K562 (cell line): Measurements from ENCODE around the gene TCF23. TPM values are rescaled to one million over a fixed set of nuclear protein-coding genes. Genes with fewer than 3 reads are reported as not detected.

Source experiments
- ATAC-seq: fragments of 200-7000 bp; cut with Tn5 transposase; 3 replicates; pipeline ENCODE4 v1.9.1; 2020; ENCODE audit warnings: moderate library complexity
- BruUV-seq: library from RNA; stranded (reverse); fragments of 400-500 nt; replicated peaks from 2 replicates; lab custom pipeline; 2021; lab: Mats Ljungman, UMichigan
- CTCF ChIA-PET: fragments of 300-600 bp; formaldehyde crosslinking; extraction: SDS; loops from one replicate; lab custom pipeline; 2021; ENCODE audit warnings: low intra/inter-chr PET ratio; lab: Yijun Ruan, JAX
- POLR2A ChIA-PET: fragments of 300-600, 350-650 bp; sonication (Branson Sonifier 250); formaldehyde crosslinking; extraction: SDS; loops from one replicate; lab custom pipeline; 2021; ENCODE audit warnings: antibody characterized with exemption, inconsistent platforms; lab: Yijun Ruan, JAX
- DNase-seq, 4 experiments: peaks; one replicate each; pipeline versions ENCODE4 v3.0.0 to v3.0.0-alpha.2; 2011 to 2018; ENCODE audit warnings: low spot score in 3 of 4, mixed read lengths in 3 of 4; ENCODE audit errors: extremely low read depth in 1 of 4
- FAIRE-seq: peaks from 2 replicates; lab custom pipeline; 2011; peaks lifted over from hg19 to GRCh38; lab: Jason Lieb, UNC
- H2AFZ ChIP-seq: 2 replicates; pipeline ENCODE4 v1.6.0; 2011; ENCODE audit warnings: low read depth, low read length, control low read depth, inconsistent platforms
- H3K27ac ChIP-seq: fragments of 200-600 bp; 3 replicates; pipeline ENCODE4 v1.8.0; 2011; ENCODE audit warnings: low read depth, mild to moderate bottlenecking, control low read depth, inconsistent platforms, low read length, moderate library complexity, mixed read lengths; ENCODE audit errors: extremely low read depth
- H3K27me3 ChIP-seq, 2 experiments: fragments of 300-600 bp in 1 of 2; 2 replicates in 1 of 2; 3 replicates in 1 of 2; pipeline versions ENCODE4 v1.6.0 to v1.8.0; 2011; ENCODE audit warnings: inconsistent platforms in 2 of 2, low read length in 2 of 2, mild to moderate bottlenecking in 1 of 2, mixed read lengths in 1 of 2, moderate library complexity in 1 of 2; ENCODE audit not compliant: control insufficient read depth in 2 of 2, insufficient read depth in 2 of 2
- H3K36me3 ChIP-seq: fragments of 300-600 bp; 3 replicates; pipeline ENCODE4 v1.8.0; 2011; ENCODE audit warnings: mild to moderate bottlenecking, low read length, inconsistent platforms; ENCODE audit not compliant: control insufficient read depth, insufficient read depth
- H3K4me1 ChIP-seq, 2 experiments: fragments of 200-600 bp in 1 of 2; replicated peaks in 1 of 2; 2 replicates in 1 of 2; 3 replicates in 1 of 2; pipeline versions ENCODE4 v1.5.1 to v1.8.0; 2011; ENCODE audit warnings: inconsistent platforms in 2 of 2, low read length in 2 of 2, mild to moderate bottlenecking in 1 of 2, mixed read lengths in 1 of 2, moderate library complexity in 1 of 2; ENCODE audit not compliant: control insufficient read depth in 2 of 2, insufficient read depth in 2 of 2
- H3K4me2 ChIP-seq: 2 replicates; pipeline ENCODE4 v1.6.1; 2011; ENCODE audit warnings: low read length, control low read depth, inconsistent platforms, mixed read lengths; ENCODE audit not compliant: insufficient read depth
- H3K4me3 ChIP-seq: fragments of 200-600 bp; sonication (generic), shearing (Covaris generic); 2 replicates; pipeline ENCODE4 v1.5.1; 2016; ENCODE audit warnings: control low read depth, inconsistent platforms
- H3K79me2 ChIP-seq: fragments of 200-600 bp; 3 replicates; pipeline ENCODE4 v1.8.0; 2011; ENCODE audit warnings: low read length, inconsistent platforms; ENCODE audit not compliant: control insufficient read depth, insufficient read depth
- H3K9ac ChIP-seq, 2 experiments: 2 replicates each; pipeline versions ENCODE4 v1.6.0 to v1.6.1; 2011; ENCODE audit warnings: low read depth in 2 of 2, low read length in 2 of 2, control low read depth in 1 of 2, inconsistent platforms in 1 of 2, mild to moderate bottlenecking in 1 of 2, mixed read lengths in 1 of 2; ENCODE audit not compliant: insufficient read depth in 1 of 2
- H3K9me1 ChIP-seq: one replicate; pipeline ENCODE4 v1.6.0; 2011; ENCODE audit warnings: inconsistent platforms, mild to moderate bottlenecking, low read length, moderate library complexity; ENCODE audit not compliant: control insufficient read depth, insufficient read depth
- H3K9me3 ChIP-seq: replicated peaks from 2 replicates; pipeline ENCODE4 v1.5.1; 2011; ENCODE audit warnings: low read depth, low read length, inconsistent platforms; ENCODE audit not compliant: control insufficient read depth, insufficient read depth
- H4K20me1 ChIP-seq: replicated peaks from 2 replicates; pipeline ENCODE4 v1.6.1; 2011; ENCODE audit warnings: low read length, inconsistent platforms, mixed read lengths; ENCODE audit not compliant: control insufficient read depth, insufficient read depth
- CREB1 ChIP-seq, 2 experiments: sonication (generic) in 1 of 2; formaldehyde crosslinking in 1 of 2; IDR thresholded peaks; 2 replicates each; pipeline versions ENCODE4 v1.6.1 to v1.8.0; 2012 to 2022; ENCODE audit warnings: inconsistent platforms in 1 of 2, mild to moderate bottlenecking in 1 of 2, missing genetic modification reagents in 1 of 2, moderate library complexity in 1 of 2
- ERF ChIP-seq: fragments of 450-650 bp; formaldehyde crosslinking; IDR thresholded peaks from 2 replicates; pipeline ENCODE4 v1.4.0; 2020; ENCODE audit warnings: mild to moderate bottlenecking, mixed read lengths
- GABPB1 ChIP-seq: sonication (generic); formaldehyde crosslinking; IDR thresholded peaks from 2 replicates; pipeline ENCODE4 v1.8.0; 2022; ENCODE audit warnings: mild to moderate bottlenecking, missing genetic modification reagents
- ILK ChIP-seq: fragments of 450-650 bp; IDR thresholded peaks from 2 replicates; pipeline ENCODE4 v1.6.1; 2016; ENCODE audit warnings: missing genetic modification characterization, low read depth, mild to moderate bottlenecking, missing compliant biosample characterization, moderate library complexity, borderline replicate concordance
- KDM5B ChIP-seq: fragments of 200-600 bp; sonication (generic); IDR thresholded peaks from 2 replicates; pipeline ENCODE4 v1.6.1; 2012; ENCODE audit warnings: low read depth, mild to moderate bottlenecking, moderate library complexity, low read length, control low read depth, inconsistent platforms; ENCODE audit not compliant: insufficient replicate concordance
- KLF16 ChIP-seq: IDR thresholded peaks from 2 replicates; pipeline ENCODE4 v1.6.1; 2016; ENCODE audit warnings: antibody characterized with exemption
- MCM5 ChIP-seq: fragments of 450-650 bp; IDR thresholded peaks from 2 replicates; pipeline ENCODE4 v1.6.1; 2016; ENCODE audit warnings: low read depth
- MEIS2 ChIP-seq: fragments of 450-650 bp; IDR thresholded peaks from 2 replicates; pipeline ENCODE4 v1.6.1; 2014; ENCODE audit warnings: mild to moderate bottlenecking; ENCODE audit not compliant: partially characterized antibody
- NFYB ChIP-seq: IDR thresholded peaks from 2 replicates; pipeline ENCODE4 v1.6.1; 2011; ENCODE audit warnings: mild to moderate bottlenecking, moderate library complexity; ENCODE audit not compliant: insufficient read length; ENCODE audit errors: extremely low read depth
- SOX6 ChIP-seq: fragments of 450-650 bp; IDR thresholded peaks from 2 replicates; pipeline ENCODE4 v1.6.1; 2014; ENCODE audit warnings: mild to moderate bottlenecking
- ZNF197 ChIP-seq: fragments of 200-800 bp; sonication (Bioruptor generic); IDR thresholded peaks from 2 replicates; pipeline ENCODE4 v1.6.1; 2016; ENCODE audit warnings: low read depth, missing genetic modification characterization, missing compliant biosample characterization
- ZNF253 ChIP-seq: fragments of 250-450 bp; sonication (Bioruptor Pico); conservative IDR thresholded peaks from 2 replicates; pipeline ENCODE4 v1.6.1; 2021; ENCODE audit warnings: mild to moderate bottlenecking
- ZNF77 ChIP-seq: fragments of 250-450 bp; sonication (Bioruptor Pico); IDR thresholded peaks from 2 replicates; pipeline ENCODE4 v1.5.0; 2020
- WGBS: fragments of 100-300 bp; shearing (Covaris generic); methylation state at CpG from one replicate; pipeline ENCODE4 v1.1.6; 2016; ENCODE audit warnings: low coverage, mixed read lengths; ENCODE audit not compliant: insufficient coverage; ENCODE audit errors: missing lambda C conversion rate; 5-methylcytosine and 5-hydroxymethylcytosine counted together
- in situ Hi-C: fragments of 300-500 bp; cut with MboI; formaldehyde crosslinking; loops from 4 replicates; pipeline ENCODE4 v1.15.0; 2018; ENCODE audit warnings: inconsistent platforms, mixed read lengths
- intact Hi-C: fragments of 100-400 bp; cut with micrococcal nuclease; formaldehyde crosslinking; loops from 2 replicates; pipeline ENCODE4 v1.14.2; 2022
- polyA plus RNA-seq, 8 experiments: library from polyadenylated mRNA; depleted of rRNA in 4 of 8; stranded (reverse) in 5 of 8; unstranded in 3 of 8; fragments of >200 nt; fragmentation: Nextera tagmentation in 2 of 8; fragmentation: Illumina TruSeq in 1 of 8; extraction: Ambion mirVana in 2 of 8; extraction: Trizol in 1 of 8; gene quantifications; 2 replicates each; pipeline versions ENCODE4 v1.2.1 to v1.2.3, GENCODE V29; 2011 to 2014; ENCODE audit warnings: inconsistent platforms in 1 of 8, missing spikeins in 1 of 8
- total RNA-seq, 7 experiments: library from RNA; depleted of rRNA in 6 of 7; stranded (reverse); fragments of >200 nt in 6 of 7; fragmentation: Illumina TruSeq in 2 of 7; extraction: Trizol in 2 of 7; gene quantifications; 2 replicates each; pipeline versions ENCODE4 v1.2.1 to v1.2.3, GENCODE V29; 2011 to 2021; ENCODE audit warnings: low replicate concordance in 1 of 7
- TF ChIP-seq, protein P1 (sequence below), 2 experiments: IDR thresholded peaks in 1 of 2; conservative IDR thresholded peaks in 1 of 2; 2 replicates each; pipeline ENCODE4 v1.6.1; 2016; ENCODE audit warnings: low read depth in 2 of 2, mild to moderate bottlenecking in 1 of 2, missing compliant biosample characterization in 1 of 2, missing genetic modification characterization in 1 of 2, moderate library complexity in 1 of 2
- TF ChIP-seq, protein P2 (sequence below): sonication (generic); formaldehyde crosslinking; IDR thresholded peaks from 2 replicates; pipeline ENCODE4 v1.8.0; 2022; ENCODE audit warnings: mild to moderate bottlenecking, missing genetic modification reagents

The TCF23 gene
- total and polyA plus RNA-seq, 9 of the 15 experiments (the other 6 are each of a cell fraction or from before 2014, with no cell fraction given) = 0.07 TPM; not detected in 8

DNA sequence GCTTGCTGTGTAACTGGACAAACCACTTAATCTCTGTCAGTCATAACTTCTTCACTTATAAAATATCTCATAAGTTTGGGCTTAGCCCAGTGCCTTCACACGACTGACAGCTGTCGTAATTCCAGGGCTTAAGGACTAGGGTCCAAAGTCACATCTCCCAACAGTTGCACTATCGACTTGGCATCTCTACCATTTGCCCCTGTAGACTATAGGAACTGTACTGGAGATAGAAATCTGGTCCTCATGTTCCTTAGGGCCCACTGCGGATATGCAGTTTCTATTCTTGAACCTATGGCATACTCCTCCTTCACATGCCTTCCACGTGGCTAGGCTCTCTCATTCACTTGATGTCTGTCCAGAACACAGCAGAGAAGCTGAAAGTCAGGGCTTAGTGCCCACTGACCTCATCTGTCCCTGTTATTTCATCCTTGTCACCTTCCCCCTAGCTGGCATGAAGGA, 22.5 kb upstream of the TCF23 start:
- ChIA-PET CTCF (no interaction called here), POLR2A (interaction anchor here (0.7 to 4.1 kb wide), 3 partner anchors 14 to 151 kb away, joined by 3 to 17 read pairs (median 4); no protein-coding TSS in a partner anchor)
- DNase-seq (no peak), FAIRE-seq (no peak), ATAC-seq (no peak)
- 21% methylated on average over 5 of the region's 5 CpGs for WGBS
- H3K79me2 ChIP-seq = no peaks in the 10 kb centered on the region
- no peaks in the 10 kb centered on the region; the same call in 1 of the 2 replicates for H4K20me1 ChIP-seq
- H3K36me3 ChIP-seq = peaks cover 20% of the 10 kb centered on the region; the same call in 2 of the 3 replicates
- no peak overlapping the region for H3K27ac ChIP-seq
- H3K9ac ChIP-seq = no peak overlapping the region; a peak in 1 of 4 replicates
- peaks cover 2% of the 10 kb centered on the region for H3K9me1 ChIP-seq
- H3K9me3 ChIP-seq = no peaks in the 10 kb centered on the region
- H3K4me2 ChIP-seq = no peak overlapping the region
- H3K4me1 ChIP-seq = peaks cover 10 to 16% of the 10 kb centered on the region in 2 experiments; a peak in 4 of 5 replicates
- in situ Hi-C loops (no loop called here), intact Hi-C loops (no loop called here)
- H2AFZ ChIP-seq = no peak overlapping the region
- H3K4me3 ChIP-seq = no peak overlapping the region
- BruUV-seq = no TSS peak
- peaks cover 2 to 7% of the 10 kb centered on the region in 2 experiments; a peak in 3 of 5 replicates for H3K27me3 ChIP-seq
- TF ChIP-seq ZNF77 (CRISPR knock-in tag) (no peak), CREB1 (IDR thresholded peaks at IDR 0.05) (no peak), CREB1 (CRISPR knock-in tag; IDR thresholded peaks at IDR 0.05) (no peak), SOX6 (no peak), MEIS2 (peak; percentile 29), ILK (no peak), ERF (CRISPR knock-in tag) (no peak), ZNF197 (no peak), KLF16 (no peak), KDM5B (peak; percentile 26), NFYB (no peak), MCM5 (no peak), ZNF253 (CRISPR knock-in tag) (no peak), GABPB1 (CRISPR knock-in tag) (no peak)
- TF ChIP-seq, protein P1, sequence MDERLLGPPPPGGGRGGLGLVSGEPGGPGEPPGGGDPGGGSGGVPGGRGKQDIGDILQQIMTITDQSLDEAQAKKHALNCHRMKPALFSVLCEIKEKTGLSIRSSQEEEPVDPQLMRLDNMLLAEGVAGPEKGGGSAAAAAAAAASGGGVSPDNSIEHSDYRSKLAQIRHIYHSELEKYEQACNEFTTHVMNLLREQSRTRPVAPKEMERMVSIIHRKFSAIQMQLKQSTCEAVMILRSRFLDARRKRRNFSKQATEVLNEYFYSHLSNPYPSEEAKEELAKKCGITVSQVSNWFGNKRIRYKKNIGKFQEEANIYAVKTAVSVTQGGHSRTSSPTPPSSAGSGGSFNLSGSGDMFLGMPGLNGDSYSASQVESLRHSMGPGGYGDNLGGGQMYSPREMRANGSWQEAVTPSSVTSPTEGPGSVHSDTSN (CRISPR knock-in tag; IDR thresholded peaks at IDR 0.05; ENCODE audit: low read depth) = no peak
- TF ChIP-seq, protein P1 (tag; conservative IDR thresholded peaks at IDR 0.05; ENCODE audit: low read depth) = peak; percentile 24; the same call in 1 of the 2 replicates
- TF ChIP-seq, protein P2, sequence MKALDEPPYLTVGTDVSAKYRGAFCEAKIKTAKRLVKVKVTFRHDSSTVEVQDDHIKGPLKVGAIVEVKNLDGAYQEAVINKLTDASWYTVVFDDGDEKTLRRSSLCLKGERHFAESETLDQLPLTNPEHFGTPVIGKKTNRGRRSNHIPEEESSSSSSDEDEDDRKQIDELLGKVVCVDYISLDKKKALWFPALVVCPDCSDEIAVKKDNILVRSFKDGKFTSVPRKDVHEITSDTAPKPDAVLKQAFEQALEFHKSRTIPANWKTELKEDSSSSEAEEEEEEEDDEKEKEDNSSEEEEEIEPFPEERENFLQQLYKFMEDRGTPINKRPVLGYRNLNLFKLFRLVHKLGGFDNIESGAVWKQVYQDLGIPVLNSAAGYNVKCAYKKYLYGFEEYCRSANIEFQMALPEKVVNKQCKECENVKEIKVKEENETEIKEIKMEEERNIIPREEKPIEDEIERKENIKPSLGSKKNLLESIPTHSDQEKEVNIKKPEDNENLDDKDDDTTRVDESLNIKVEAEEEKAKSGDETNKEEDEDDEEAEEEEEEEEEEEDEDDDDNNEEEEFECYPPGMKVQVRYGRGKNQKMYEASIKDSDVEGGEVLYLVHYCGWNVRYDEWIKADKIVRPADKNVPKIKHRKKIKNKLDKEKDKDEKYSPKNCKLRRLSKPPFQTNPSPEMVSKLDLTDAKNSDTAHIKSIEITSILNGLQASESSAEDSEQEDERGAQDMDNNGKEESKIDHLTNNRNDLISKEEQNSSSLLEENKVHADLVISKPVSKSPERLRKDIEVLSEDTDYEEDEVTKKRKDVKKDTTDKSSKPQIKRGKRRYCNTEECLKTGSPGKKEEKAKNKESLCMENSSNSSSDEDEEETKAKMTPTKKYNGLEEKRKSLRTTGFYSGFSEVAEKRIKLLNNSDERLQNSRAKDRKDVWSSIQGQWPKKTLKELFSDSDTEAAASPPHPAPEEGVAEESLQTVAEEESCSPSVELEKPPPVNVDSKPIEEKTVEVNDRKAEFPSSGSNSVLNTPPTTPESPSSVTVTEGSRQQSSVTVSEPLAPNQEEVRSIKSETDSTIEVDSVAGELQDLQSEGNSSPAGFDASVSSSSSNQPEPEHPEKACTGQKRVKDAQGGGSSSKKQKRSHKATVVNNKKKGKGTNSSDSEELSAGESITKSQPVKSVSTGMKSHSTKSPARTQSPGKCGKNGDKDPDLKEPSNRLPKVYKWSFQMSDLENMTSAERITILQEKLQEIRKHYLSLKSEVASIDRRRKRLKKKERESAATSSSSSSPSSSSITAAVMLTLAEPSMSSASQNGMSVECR = no peak
